GM12873 (cell line): ENCODE data around the gene MAPT.

Source experiments
- CTCF ChIP-seq: IDR thresholded peaks from 2 replicates; pipeline ENCODE4 v1.5.1; 2012; ENCODE audit warnings: low read depth, mild to moderate bottlenecking, moderate library complexity, low read length, control low read depth; ENCODE audit not compliant: insufficient read depth; ENCODE audit errors: missing control alignments

Gene MAPT

DNA sequence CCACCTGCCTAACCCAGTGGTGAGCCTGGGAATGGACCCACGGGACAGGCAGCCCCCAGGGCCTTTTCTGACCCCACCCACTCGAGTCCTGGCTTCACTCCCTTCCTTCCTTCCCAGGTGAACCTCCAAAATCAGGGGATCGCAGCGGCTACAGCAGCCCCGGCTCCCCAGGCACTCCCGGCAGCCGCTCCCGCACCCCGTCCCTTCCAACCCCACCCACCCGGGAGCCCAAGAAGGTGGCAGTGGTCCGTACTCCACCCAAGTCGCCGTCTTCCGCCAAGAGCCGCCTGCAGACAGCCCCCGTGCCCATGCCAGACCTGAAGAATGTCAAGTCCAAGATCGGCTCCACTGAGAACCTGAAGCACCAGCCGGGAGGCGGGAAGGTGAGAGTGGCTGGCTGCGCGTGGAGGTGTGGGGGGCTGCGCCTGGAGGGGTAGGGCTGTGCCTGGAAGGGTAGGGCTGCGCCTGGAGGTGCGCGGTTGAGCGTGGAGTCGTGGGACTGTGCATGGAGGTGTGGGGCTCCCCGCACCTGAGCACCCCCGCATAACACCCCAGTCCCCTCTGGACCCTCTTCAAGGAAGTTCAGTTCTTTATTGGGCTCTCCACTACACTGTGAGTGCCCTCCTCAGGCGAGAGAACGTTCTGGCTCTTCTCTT, 102.1 kb downstream of the MAPT start:
- no peak for TF ChIP-seq CTCF

- no peak for TF ChIP-seq CTCF
Observed at GRCh38 chr17:45997166-45997565, 102.8 kb downstream of the MAPT start.

GRCh38 chr17:45997624-45998023, 103.3 kb downstream of the MAPT start:
- no peak for TF ChIP-seq CTCF

- TF ChIP-seq CTCF: no peak
Observed at GRCh38 chr17:45998987-45999899, 104.9 kb downstream of the MAPT start, which contains the start of gene STH. Gene STH, plus strand, starts transcription at chr17:45999250. Its CDS starts 30 bp downstream, at chr17:45999280.

DNA sequence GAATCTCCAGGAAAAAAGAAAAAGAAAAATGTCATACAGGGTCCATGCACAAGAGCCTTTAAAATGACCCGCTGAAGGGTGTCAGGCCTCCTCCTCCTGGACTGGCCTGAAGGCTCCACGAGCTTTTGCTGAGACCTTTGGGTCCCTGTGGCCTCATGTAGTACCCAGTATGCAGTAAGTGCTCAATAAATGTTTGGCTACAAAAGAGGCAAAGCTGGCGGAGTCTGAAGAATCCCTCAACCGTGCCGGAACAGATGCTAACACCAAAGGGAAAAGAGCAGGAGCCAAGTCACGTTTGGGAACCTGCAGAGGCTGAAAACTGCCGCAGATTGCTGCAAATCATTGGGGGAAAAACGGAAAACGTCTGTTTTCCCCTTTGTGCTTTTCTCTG, 105.5 kb downstream of the MAPT start:
- no peak for TF ChIP-seq CTCF

GRCh38 chr17:46000292-46000691, 105.9 kb downstream of the MAPT start:
- TF ChIP-seq CTCF: no peak

- TF ChIP-seq CTCF: no peak
Observed at GRCh38 chr17:46000757-46001156, 106.4 kb downstream of the MAPT start.
